COLO829 (cell line): ENCODE measurements around the gene SSBP2.

Experiments
- DNase-seq: peaks from one replicate; pipeline ENCODE4 v3.0.0; 2012; ENCODE audit warnings: low spot score

The SSBP2 gene

DNA sequence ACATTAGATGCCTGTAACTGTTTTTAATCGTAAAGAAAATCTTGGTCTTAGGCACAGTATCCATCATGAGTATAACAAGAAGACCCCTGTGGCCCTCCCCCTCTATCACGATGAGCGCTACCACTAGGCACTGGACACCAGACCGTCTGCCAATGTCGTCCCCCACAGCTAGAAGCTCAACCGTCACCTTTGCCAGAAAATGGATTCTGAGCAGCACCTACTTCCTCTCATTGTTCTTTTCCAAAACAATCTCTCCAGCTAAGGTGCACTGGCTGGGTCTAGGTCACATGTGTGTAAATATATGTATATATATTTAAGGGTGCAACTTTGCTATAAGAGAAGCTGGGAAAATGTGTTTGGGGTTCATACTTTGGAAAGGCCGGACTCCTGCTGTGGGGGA lies 15.7 kb upstream of the SSBP2 start:
- DNase-seq, result no peak

DNA sequence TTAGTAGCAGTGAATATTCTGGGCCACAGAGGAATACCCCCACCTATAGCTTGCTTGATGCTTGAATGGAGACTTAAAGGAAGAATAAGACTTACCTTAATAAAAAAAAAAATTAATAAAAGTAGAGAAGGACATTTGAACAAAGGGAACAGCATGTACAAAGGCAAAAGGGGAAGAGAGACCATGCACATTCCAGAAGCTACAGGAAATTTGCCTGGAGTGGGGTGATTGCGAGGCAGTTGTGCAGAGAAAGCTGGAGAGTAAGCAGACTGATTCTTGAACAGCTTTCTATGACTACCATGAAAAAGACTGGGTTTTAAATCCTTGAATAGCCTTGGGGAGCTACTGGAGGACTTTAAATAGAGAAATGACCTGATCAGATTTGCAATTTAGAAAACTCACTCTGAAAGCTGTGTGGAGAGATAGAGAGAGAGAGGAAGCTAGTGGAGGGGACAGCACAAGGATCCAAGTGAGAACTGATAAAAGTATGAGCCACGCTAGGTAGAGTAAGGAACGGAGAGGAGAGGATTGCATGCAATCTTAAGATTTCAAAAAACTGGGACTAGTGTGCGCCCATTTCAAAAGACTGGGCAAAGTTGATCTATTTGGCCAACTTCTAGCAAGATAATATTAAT lies 12.5 kb upstream of the SSBP2 start:
- no peak for DNase-seq

DNA sequence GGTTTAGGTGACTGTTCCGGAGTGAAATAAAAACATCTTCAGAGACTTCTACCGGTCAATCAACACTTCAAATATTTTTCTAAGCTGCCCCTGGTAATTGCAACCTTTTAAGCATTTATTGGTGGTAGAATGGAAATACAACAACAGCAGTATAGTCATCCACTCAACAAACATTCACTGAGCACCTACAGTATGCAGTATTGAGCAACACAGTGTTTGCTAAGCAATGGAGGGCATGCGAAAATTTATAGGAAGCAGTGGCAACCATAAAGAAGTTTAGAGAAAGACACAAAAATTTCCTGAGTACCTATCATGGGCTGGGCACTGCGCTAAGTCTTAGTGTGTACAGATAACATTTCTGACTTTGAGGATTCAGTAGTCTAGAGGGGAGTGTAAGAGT lies 12.0 kb upstream of the SSBP2 start:
- no peak for DNase-seq

DNA sequence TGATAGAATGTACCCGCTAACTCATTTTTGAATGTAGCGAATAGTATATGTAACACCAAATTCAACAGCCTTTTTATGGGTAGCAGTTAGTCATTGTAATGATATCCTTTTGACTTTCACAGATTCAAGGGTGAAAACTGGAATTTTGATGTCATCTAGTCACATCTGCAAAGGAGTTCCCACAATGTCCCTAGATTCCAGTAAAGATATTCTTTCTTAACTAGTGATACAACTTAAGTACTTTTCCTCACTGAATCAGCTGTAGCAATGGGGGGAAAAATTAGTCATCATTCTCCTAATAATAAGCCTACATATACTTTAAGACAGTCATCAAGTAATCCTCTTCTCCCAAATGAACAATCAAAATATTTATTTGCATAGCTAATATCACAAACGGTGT lies 11.5 kb upstream of the SSBP2 start:
- DNase-seq, result no peak

DNA sequence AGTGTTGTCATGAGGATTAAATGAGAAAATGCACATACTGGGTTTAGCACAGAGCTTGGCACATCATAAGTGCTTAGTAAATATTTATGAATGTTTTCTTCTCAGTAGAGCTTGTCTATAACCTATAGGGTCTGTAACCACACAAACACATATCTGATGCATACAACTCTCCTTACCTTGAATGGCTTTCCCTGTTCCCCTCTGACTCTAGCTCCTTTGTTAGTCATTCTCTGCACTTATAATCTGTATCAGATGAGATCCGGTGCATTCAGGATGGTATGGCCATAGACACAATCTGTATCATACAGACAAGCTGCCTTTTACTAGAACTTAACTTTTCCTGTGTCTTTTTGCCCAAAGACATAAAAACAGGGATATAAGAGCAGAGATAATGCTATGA lies 11.1 kb upstream of the SSBP2 start:
- no peak for DNase-seq

DNA sequence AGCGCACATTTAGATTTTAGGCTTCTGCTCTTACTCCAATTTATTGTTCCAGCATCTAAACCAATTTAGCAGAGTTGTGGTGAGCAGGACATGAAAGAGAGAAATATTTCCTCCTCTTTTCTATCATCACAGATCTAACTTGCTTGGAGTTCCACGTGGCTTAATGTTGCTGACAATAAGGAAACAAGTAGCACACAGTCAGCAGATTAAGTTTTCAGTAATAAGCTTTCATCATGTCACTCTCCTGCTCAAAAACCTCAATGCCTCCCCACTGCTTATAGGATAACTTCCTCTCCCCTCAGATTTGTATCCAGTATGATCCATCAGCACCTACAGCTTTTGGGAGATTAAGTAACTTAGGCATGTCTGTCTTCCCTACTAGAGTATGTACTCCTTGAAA lies 10.4 kb upstream of the SSBP2 start:
- no peak for DNase-seq

DNA sequence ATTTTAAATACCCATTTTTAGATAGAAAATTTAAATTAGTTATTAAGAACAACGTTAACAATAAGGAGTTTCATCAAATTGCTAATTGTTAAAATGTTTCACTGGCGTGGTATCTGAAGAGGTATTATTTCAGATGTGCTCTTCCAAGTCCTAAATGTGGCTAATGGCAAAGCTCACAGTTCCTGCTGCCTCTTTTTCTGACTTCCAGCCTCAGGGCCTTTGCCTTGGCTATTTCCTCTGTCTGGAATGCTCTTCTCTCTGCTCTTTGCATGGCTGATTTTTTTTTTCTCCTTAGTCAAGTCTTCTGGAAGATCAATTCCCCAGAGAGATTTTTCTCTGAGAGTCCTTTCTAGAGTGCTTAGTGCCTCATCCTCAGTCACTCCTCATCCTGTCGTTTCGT lies 9.6 kb upstream of the SSBP2 start:
- no peak for DNase-seq

DNA sequence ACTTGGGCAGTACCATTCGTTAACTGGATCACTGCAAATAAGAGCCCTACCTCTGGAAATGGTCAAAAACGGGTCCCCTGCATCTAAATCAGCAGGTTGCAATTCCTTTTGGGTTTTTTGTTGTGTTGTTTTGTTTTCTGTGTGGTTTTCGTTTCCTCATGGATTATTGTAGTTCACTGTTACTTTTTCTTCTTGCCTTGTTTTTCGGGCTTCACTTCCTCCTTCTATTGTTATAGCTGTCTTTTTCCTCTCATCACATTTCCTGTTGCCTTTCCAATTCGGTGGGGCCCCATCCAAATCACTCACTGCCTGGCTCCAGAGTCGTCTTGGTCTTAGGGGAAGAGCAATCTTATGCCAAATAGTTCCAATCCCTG lies 8.7 kb upstream of the SSBP2 start:
- no peak for DNase-seq

DNA sequence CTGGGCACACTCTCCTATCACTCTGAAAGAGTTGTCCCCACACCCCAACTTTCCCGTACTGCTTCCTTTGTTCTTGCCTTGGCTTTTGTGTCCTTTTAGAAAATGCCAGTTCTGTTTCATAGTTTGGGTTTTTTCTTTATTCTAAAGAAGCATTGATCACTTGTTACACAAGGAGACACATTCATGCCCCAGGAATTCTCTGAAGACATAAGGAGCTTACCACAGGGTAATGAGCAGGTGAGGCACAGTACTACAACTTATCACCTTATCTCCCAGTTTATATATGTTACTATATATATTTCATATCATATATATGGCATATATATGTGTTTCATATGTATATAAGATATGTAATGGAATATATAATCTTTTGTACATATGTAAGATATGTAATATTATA lies 6.5 kb upstream of the SSBP2 start:
- DNase-seq, result no peak

DNA sequence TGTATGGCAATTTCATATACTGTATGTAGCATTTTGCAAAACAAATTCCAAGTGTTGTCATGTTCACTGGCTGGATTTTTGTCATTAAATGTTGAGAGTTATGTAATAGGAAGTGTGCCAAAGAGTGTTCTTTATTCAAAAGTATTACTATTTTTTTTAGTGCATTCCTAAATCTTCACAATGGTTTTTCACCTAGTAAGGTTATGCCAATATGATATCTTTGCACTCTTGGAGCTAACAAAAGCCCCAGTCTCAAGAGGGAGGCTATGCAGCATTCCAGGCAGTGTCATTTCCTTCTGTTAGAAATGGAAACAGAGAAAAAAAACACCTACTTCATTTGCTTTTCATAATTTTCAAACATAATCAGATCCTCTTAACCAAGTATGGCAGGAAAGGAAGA lies 5.1 kb upstream of the SSBP2 start:
- DNase-seq, result no peak

DNA sequence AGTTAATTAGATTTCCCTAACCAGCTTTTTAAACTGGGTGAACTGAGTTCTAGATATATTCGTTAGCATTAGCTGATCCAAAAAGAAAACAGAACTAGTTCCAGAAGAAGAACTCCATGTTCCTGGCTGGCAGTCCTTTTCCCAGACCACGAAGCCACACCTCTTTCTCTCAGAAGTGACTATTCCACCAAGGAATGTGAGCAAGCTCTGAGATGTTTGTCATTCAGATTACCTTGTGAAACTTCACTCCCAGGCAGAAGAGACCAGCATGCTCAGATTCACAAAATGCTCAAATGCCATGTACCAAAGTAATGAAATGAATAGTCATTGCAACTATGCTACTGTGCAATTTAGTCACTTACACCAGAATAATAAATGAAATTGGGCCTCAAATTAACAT lies 4.4 kb upstream of the SSBP2 start:
- no peak for DNase-seq

DNA sequence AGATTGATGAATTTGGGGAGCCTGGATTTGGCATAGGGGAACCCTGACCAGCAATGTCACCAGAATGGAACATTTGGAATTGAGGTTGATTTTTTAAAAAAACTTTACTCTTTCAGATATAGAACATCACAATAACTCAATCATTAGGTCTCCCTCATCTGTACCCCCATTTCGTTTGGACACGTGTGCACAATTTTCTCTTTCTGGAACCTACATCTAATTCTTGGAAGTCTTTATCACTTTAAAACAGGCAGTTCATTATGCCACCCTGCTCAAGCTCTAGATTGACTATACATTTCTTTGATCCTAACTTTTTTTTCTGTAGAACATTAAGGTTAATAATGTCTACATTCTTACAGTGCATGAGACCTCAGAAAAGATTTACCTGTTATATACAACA lies 3.7 kb upstream of the SSBP2 start:
- DNase-seq, result no peak

DNA sequence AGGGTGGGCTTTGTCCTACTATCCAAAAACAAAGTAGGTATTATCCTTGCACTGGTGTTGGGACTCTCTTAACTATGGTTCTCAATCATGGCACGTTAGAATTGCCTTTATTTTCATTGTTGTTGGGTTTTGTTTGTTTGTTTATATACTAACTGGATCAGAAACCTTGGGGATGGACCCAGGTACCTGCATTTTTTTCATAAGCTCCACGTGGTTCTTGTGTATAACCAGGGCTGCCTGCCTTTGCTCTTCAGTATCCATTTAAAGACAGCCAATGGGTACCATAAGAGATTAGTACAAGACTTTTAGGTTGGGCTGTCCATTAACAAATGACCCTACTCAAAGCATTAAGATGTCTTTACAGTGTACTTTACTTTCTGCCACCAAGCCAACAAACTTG lies 2.5 kb upstream of the SSBP2 start:
- DNase-seq, result no peak

DNA sequence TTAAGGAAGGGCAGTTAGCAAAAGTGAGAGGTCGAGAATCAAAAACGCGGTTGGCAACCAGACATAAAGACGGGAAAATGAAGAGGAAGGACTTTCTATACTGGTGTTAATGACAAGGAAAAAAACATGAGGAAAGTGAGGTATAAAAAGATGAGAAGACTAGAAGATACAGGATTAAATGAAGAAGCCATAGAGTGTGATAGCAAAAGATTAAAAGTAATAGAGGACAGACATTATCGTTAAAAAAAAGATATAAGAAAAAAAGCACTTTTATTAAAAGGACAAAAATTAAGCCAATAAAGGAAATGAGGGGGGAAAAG lies 1.7 kb upstream of the SSBP2 start:
- DNase-seq, result no peak

DNA sequence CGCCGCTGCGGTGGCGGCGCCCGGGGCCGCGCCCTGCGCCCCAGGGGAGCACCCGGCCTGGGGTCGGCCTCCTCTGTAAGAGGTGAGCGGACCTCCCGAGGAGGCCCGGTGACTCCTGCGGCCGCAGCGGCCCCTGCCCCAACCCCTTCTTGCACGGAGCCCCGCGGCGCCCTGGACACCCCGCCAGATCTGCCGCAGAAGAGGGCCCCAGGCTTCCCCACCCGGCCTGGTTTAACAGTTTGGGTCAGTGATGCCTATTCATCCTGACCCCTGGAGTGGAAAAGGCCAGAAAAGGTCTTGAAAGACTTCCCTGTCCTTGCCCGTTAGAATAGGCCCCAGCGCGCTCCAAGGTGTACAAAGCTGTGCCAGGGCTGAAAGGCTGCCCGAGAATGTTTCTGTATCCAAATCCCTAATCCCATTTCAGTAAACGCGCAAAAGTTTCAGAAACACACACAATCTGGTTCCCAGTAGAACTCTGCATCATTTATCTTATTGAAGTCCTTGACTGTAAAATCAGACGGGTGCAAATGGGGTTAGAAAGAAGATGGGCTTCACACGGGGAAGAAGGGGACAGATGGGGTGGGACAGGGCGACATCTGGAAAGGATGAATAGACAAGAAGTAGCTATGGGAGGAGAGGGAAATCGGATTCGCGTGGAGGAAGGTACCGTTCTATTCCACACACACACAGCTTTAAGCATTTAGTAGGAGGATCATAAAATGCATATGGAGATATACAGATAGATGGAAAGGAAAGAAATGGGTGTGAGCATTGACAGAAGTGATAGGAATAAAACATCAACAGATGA lies 1.1 kb upstream of the SSBP2 start:
- DNase-seq, result no peak

DNA sequence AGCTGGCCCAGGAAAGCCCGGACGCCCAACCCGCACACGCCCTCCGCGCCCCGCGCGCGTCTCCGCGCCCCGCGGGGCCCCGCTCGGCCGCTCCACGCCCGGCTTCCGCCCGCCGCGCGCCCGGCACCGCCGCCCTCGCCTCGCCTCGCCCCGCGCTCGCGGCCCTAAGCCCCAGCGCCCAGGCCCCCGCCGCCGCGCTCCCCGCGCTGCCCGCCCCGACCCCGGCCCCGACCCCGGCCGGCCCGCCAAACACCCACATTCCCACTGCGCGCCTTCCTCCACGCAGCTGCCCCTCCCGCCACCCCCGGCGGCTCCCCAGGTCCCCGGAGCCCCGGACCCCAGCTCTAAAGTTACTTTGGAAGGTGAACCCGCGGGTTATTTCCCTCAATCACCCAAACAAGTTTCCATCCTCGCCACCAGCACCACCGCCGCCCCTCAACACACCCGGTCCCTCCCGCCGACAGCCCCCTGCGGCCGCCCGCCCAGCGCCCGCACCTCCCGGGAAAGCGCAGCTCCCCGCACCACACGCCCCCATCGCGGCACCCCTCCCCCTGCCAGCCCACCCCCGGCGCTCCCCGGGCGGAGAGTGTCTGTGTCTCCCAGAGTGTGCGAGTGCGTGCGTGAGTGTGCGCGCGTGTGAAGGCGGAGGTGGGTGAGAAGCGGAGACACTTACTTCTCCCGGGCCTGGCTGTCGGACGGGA lies 439 bp downstream of the SSBP2 start:
- DNase-seq, result no peak

DNA sequence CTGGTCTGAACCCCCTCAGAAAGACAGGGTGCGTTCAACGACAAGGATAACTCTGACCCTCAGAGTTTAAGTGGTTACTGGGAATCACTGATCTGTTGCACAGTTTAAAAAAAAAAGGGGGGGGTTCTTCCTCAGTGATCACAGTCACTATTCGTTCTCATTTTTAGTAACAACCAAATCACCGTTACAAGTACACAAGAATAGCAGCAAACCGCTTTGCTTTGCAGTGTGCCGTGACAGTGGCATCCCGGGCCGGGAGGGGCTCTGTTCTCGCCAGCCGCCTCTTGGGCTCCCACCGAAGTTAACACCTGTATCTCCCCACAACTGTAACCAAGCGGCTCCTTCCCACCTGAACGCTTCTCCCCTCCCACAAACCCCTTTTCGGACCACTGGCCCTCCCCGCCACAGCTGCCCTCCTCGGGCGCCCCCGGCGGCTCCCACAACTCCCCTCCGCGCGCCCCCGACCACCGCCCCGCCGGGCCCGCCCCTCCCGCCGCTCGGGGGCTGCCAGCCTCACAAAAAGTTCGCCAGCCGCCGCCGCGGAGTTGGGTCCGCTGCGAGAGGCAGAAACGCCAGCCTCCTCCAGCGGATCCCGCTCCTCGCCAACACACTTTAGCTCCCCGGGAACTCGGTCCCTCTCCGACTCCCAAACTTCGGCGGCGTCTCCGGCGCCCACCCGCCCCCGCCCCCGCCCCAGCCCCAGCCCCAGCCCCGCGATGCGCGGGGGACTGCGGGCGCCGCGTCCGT lies 1.2 kb downstream of the SSBP2 start:
- DNase-seq, result no peak

DNA sequence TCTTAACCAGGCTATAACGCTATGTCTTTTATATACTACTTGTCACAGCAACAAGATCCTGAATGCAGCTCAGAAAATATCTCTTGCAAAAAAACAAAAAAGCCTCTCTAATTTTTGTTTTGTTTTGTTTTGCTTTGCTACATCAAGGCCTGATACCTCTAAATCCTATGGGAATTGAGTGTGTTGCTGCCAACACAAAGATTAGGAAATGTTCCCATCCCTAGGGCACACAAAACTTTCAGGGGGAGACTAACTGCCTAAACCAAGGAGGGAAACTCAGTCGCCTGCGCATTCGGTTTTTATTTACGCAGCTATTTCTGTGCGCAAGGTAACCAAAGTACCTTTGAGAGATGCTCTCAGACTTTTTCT lies 1.7 kb downstream of the SSBP2 start:
- no peak for DNase-seq

DNA sequence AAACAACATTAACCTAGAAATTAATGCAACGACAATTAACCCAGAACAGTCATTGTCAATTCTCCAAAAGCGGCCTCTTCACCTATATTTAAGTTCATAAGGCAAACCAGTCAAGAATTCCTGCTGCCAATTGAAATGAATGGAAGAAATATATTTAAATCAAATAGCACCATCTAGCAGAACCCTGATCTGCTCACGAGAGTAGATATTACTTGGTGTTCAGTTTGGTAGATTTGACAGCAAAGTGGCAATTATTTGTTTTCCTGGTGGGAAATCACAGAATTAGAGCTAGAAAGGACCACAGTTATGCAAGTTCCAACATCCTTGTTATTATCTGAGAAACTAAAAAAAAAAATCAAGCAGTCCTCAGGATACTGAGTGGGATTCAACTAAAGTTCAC lies 2.3 kb downstream of the SSBP2 start:
- no peak for DNase-seq

DNA sequence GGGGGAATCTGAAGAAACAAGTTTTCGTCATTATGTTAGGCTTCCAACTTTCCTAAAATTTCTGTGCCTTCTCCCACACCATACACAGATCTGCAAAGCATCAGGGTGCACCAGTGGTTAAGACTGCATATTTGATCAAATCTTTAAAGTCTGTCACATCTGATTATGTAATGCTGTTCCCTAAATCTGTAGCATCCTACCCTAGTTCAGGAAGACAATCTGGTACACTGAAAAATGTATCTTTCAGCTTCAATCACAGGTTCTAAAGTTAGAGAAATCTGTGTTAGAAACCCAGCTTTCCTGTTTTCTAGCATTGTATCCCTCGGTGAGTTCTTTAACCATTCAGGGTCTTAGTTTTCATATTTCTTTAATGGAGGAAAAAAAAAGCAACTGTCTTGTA lies 3.9 kb downstream of the SSBP2 start:
- DNase-seq, result no peak

DNA sequence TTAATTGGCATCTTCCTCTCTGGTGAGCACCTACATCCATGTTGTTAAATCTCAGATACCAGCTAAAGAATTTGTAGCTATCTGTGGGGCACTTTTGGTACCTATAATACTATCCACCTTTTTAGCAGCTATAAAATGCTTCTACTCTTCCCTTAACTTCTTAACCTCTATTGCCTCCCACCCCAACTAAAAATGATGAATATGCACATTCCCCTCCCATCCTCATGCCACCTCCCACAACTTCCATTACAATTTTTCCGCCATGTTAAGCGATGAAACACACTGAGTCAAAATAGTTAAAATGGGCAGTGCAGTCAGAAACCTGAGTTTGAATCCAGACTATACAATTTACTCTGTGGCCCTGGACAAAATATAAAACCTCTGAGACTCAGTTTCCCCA lies 10.1 kb downstream of the SSBP2 start:
- DNase-seq, result no peak

DNA sequence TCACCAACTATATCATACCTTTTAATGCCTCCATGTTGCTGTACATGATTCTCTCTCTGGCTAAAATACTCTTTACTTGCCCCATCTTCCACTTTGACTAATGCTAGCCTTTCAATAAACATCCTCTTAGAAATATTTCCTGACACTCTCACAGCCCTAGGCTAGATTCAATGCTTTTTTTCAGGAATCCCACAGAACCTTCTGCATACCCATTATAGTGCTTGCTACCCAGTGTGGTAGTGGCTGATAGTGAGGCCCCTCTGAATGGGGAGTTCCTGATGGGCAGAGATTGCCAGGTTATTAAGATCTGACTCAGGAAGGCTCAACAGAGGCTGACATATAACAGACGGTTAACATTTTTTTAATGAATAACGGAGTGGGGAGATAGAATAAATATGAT lies 11.6 kb downstream of the SSBP2 start:
- DNase-seq, result no peak

DNA sequence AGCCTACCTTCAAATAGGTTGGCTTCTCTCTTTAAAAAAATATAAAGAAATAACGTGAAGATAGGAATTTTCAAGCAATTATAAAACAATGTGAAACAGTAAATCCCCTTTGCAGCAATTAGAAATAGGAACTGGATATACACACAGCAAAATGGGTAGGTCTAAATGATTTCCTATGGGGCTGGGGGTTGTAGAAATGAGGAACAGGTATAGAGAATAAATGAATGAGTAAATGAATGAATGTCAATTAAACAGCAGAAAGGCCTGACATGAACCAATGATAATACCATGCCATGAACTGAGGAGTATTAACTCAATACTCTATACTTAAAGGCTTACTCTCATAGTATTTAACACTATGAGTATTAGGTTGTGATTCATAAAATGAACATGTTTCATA lies 21.6 kb downstream of the SSBP2 start:
- DNase-seq, result no peak
